Gastroesophageal sphincter (tissue), 3 donors: Measurements from ENCODE around the gene LALBA.

ENCODE experiments used
- CTCF ChIP-seq, 4 experiments: fragments of 200-600 bp in 2 of 4; fragments of 450-650 bp in 2 of 4; sonication (generic) in 1 of 4; IDR thresholded peaks; one replicate each; pipeline ENCODE4 v1.5.1; 2017 to 2019; ENCODE audit warnings: antibody characterized with exemption in 4 of 4, mild to moderate bottlenecking in 2 of 4, moderate library complexity in 2 of 4
- EP300 ChIP-seq: sonication (generic); formaldehyde crosslinking; IDR thresholded peaks from one replicate; pipeline ENCODE4 v1.6.1; 2017; ENCODE audit warnings: antibody characterized with exemption, mild to moderate bottlenecking
- POLR2A ChIP-seq, 2 donors: fragments of 450-650 bp; IDR thresholded peaks; one replicate each; pipeline ENCODE4 v1.6.1; 2017; ENCODE audit warnings: antibody characterized with exemption in 2 of 2, mild to moderate bottlenecking in 2 of 2, moderate library complexity in 1 of 2
- POLR2AphosphoS5 ChIP-seq: sonication (generic); formaldehyde crosslinking; IDR thresholded peaks from one replicate; pipeline ENCODE4 v1.6.1; 2017; ENCODE audit warnings: antibody characterized with exemption

- TF ChIP-seq CTCF (IDR thresholded peaks at IDR 0.05) (no peak), POLR2A (IDR thresholded peaks at IDR 0.05) (no peak), POLR2AphosphoS5 (no peak), EP300 (no peak)
Observed at GRCh38 chr12:48615681-48616080, 45.8 kb upstream of the LALBA start.
